ENCODE measurements around the gene ADRA1B. TPM values are rescaled to one million over a fixed set of nuclear protein-coding genes. Genes with fewer than 3 reads are reported as not detected.
"Not testable (repeated sequence)": the region's sequence is repeated elsewhere in the genome, so short reads cannot be mapped to it uniquely, and the experiment has no call there.

The ADRA1B gene
- total RNA-seq, 2 donors from 2014 or later = 0.14 to 0.74 TPM

DNA sequence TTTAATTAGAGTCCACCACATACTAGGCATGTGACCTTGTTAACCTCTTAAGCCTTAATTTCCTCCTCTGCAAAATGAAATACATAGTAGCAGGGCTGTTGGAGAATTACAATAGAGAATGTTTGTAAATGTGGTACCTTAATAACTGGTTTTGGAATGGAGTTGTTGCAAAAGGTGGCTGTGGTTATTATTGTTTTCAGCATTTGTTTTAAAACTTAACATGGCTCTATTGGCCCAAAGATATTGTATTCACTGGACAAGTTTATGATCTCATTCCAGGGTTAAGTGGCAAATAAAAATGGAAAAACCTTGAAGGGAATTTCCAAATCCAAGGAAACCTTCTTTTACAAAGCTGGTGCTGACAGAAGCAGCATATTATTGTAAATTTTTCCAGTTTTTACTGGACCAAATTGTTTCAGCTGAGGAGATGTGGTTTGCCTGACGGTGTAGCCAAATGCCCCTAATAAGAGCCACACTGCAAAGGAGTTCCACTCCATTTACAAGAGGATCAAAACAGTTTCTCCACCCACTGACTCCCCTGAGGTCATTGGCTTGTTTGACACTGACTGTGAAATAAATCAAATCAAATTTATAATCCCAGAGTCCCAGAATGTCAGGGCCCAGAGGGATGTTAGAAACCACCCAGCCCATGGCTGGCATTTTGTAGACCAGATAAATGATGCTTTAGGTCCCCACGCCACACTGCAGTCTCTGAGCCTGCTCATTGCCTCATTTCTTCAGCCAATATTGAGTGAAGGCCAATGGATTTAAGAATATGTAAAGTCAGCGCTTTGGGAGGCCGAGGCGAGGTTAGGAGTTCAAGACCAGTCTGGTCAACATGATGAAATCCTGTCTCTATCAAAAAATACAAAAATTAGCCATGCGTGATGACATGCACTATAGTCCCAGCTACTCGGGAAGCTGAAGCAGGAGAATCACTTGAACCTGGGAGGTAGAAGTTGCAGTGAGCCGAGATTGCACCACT, 45.2 kb downstream of the ADRA1B start:
- no peak for DNase-seq (ENCODE audit: low spot score)
- no peak overlapping the region for H3K27ac ChIP-seq
- H3K4me1 ChIP-seq (replicated peaks) = no peaks in the 10 kb centered on the region
- H3K4me3 ChIP-seq = no peak overlapping the region
- H3K9me3 ChIP-seq = no peaks in the 10 kb centered on the region
- no peaks in the 10 kb centered on the region for H3K27me3 ChIP-seq (replicated peaks; ENCODE audit: insufficient read depth)
- 87% methylated on average over 8 of the region's 8 CpGs for WGBS
- intact Hi-C loops (cut with DNase I) = no loop called here
- no peaks in the 10 kb centered on the region for H3K36me3 ChIP-seq
- TF ChIP-seq, protein P1, sequence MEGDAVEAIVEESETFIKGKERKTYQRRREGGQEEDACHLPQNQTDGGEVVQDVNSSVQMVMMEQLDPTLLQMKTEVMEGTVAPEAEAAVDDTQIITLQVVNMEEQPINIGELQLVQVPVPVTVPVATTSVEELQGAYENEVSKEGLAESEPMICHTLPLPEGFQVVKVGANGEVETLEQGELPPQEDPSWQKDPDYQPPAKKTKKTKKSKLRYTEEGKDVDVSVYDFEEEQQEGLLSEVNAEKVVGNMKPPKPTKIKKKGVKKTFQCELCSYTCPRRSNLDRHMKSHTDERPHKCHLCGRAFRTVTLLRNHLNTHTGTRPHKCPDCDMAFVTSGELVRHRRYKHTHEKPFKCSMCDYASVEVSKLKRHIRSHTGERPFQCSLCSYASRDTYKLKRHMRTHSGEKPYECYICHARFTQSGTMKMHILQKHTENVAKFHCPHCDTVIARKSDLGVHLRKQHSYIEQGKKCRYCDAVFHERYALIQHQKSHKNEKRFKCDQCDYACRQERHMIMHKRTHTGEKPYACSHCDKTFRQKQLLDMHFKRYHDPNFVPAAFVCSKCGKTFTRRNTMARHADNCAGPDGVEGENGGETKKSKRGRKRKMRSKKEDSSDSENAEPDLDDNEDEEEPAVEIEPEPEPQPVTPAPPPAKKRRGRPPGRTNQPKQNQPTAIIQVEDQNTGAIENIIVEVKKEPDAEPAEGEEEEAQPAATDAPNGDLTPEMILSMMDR (IDR thresholded peaks at IDR 0.05) = no peak
- TF ChIP-seq POLR2AphosphoS5 (IDR thresholded peaks at IDR 0.05) (no peak), POLR2A (IDR thresholded peaks at IDR 0.05) (no peak)

- WGBS = 94% methylated on average over 4 of the region's 4 CpGs
- intact Hi-C loops (cut with DNase I) = no loop called here
- DNase-seq (ENCODE audit: low spot score) = no peak
- H3K4me1 ChIP-seq (replicated peaks) = no peaks in the 10 kb centered on the region
- TF ChIP-seq POLR2A (IDR thresholded peaks at IDR 0.05) = no peak
- TF ChIP-seq, protein P1 (IDR thresholded peaks at IDR 0.05) = no peak
- TF ChIP-seq POLR2AphosphoS5 (IDR thresholded peaks at IDR 0.05) = no peak
- H3K36me3 ChIP-seq = no peaks in the 10 kb centered on the region
- no peaks in the 10 kb centered on the region for H3K27me3 ChIP-seq (replicated peaks; ENCODE audit: insufficient read depth)
- H3K27ac ChIP-seq = no peak overlapping the region
- H3K4me3 ChIP-seq = no peak overlapping the region
- H3K9me3 ChIP-seq = no peaks in the 10 kb centered on the region
Observed at GRCh38 chr5:159962214-159962613, 45.9 kb downstream of the ADRA1B start.

GRCh38 chr5:159963935-159964334, 47.7 kb downstream of the ADRA1B start:
- intact Hi-C loops (cut with DNase I) = no loop called here
- no peak for DNase-seq (ENCODE audit: low spot score)
- Histone ChIP-seq H3K9me3 (no peaks in the 10 kb centered on the region), H3K4me1 (replicated peaks) (no peaks in the 10 kb centered on the region), H3K27me3 (replicated peaks; ENCODE audit: insufficient read depth) (no peaks in the 10 kb centered on the region), H3K27ac (no peak overlapping the region), H3K36me3 (no peaks in the 10 kb centered on the region), H3K4me3 (no peak overlapping the region)
- TF ChIP-seq, protein P1 (IDR thresholded peaks at IDR 0.05) = no peak
- no peak for TF ChIP-seq POLR2A (IDR thresholded peaks at IDR 0.05)
- 90% methylated on average over 6 of the region's 6 CpGs for WGBS

DNA sequence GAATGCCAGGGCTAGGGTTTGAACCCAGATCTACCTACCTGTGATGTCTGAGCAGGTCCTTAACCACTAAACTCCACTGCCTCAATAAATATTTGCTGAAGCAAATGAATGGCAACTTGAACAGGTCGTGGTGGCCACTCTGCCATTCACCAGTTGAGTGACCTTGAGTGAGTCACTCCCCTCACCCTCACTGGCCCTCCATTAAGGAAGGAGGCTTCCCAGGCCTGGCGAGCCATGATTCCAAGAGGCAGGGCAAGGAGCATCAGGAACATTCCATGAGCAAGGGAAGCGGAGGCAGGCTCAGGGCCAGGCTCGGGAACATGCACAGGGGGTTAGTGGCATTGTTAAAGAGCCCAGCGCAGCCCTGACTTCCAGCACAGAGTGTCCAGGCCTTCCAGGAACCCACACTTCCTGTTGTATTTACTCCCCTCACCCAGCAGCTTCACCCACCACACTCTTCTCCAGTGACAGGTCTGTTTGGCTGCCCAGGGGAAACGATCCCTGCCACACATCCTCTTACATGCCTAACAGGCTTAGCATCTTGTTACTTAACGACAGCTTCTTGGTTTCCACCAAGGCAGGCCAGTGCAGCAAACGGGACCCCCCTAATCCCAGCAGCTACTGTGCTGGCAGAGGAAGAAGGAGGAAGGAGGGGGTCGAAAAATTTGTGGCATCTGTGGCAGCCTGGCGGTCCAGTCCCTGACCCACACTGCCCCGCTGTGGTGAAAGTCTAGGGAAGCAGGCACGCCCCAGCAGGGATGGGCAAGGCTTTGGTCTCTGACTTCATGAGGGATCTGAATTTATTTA, 49.0 kb downstream of the ADRA1B start:
- intact Hi-C loops (cut with DNase I) = loop anchor here (5.0 kb wide), 1 partner anchor 523 kb away; no protein-coding TSS in a partner anchor
- Histone ChIP-seq H3K36me3 (no peaks in the 10 kb centered on the region), H3K4me3 (no peak overlapping the region), H3K4me1 (replicated peaks) (no peaks in the 10 kb centered on the region), H3K9me3 (no peaks in the 10 kb centered on the region), H3K27me3 (replicated peaks; ENCODE audit: insufficient read depth) (no peaks in the 10 kb centered on the region), H3K27ac (no peak overlapping the region)
- DNase-seq (ENCODE audit: low spot score) = no peak
- TF ChIP-seq POLR2A (IDR thresholded peaks at IDR 0.05) (no peak), POLR2AphosphoS5 (IDR thresholded peaks at IDR 0.05) (no peak)
- TF ChIP-seq, protein P1 (IDR thresholded peaks at IDR 0.05) = peak in 3 of 4 experiments; percentile 33 to 51 (median 48)
- WGBS = 42% methylated on average over 12 of the region's 12 CpGs

- not testable (repeated sequence) for H3K27ac ChIP-seq; H3K9me3 ChIP-seq; H3K36me3 ChIP-seq; H3K4me3 ChIP-seq; H3K4me1 ChIP-seq (replicated peaks); DNase-seq (ENCODE audit: low spot score); H3K27me3 ChIP-seq (replicated peaks; ENCODE audit: insufficient read depth)
- 65% methylated on average over 4 of the region's 4 CpGs for WGBS
- intact Hi-C loops (cut with DNase I) = loop anchor here (5.0 kb wide), 1 partner anchor 523 kb away; no protein-coding TSS in a partner anchor
Observed at GRCh38 chr5:159965838-159966128, 49.5 kb downstream of the ADRA1B start.
